H1 (cell line): ENCODE data around the gene CFAP92. TPM values are rescaled to one million over a fixed set of nuclear protein-coding genes. Genes with fewer than 3 reads are reported as not detected.
A peak's percentile ranks its signal among the peaks of the same experiment; 100 is the strongest.

Experiments used
- CTCF ChIA-PET: fragments of 300-600 bp; sonication (Branson Sonifier 250); formaldehyde crosslinking; loops from one replicate; lab custom pipeline; 2021; ENCODE audit not compliant: partially characterized antibody; lab: Charles Lee
- POLR2A ChIA-PET: fragments of 300-600 bp; sonication (Branson Sonifier 250); formaldehyde crosslinking; loops from one replicate; lab custom pipeline; 2021; ENCODE audit warnings: inconsistent platforms; ENCODE audit not compliant: partially characterized antibody; lab: Charles Lee
- DNase-seq, 2 experiments: peaks; one replicate each; pipeline versions ENCODE4 v3.0.0 to v3.0.0-alpha.2; 2010 to 2022; ENCODE audit warnings: low spot score in 2 of 2, low read depth in 1 of 2, mixed read lengths in 1 of 2
- FAIRE-seq: peaks from 2 replicates; lab custom pipeline; 2011; peaks lifted over from hg19 to GRCh38; lab: Jason Lieb, UNC
- H2AFZ ChIP-seq: 2 replicates; pipeline ENCODE4 v1.8.1; 2012; ENCODE audit warnings: low read length, inconsistent platforms
- H2AK5ac ChIP-seq: 2 replicates; pipeline ENCODE4 v1.6.1; 2013; ENCODE audit warnings: low read depth, low read length
- H2BK120ac ChIP-seq: replicated peaks from 2 replicates; pipeline ENCODE3; 2013; ENCODE audit warnings: low read depth, low read length, inconsistent platforms
- H2BK12ac ChIP-seq: 2 replicates; pipeline ENCODE4 v1.6.1; 2013; ENCODE audit warnings: low read depth, low read length
- H2BK15ac ChIP-seq: 2 replicates; pipeline ENCODE4 v1.6.1; 2013; ENCODE audit warnings: low read length
- H2BK20ac ChIP-seq: 2 replicates; pipeline ENCODE4 v1.6.1; 2013; ENCODE audit warnings: low read length
- H2BK5ac ChIP-seq: 2 replicates; pipeline ENCODE4 v1.6.1; 2013; ENCODE audit warnings: low read depth, low read length
- H3K14ac ChIP-seq: 2 replicates; pipeline ENCODE4 v1.6.1; 2013; ENCODE audit warnings: inconsistent platforms; ENCODE audit not compliant: insufficient read length
- H3K18ac ChIP-seq: 2 replicates; pipeline ENCODE4 v1.6.1; 2013; ENCODE audit warnings: low read length; ENCODE audit errors: extremely low read depth
- H3K23ac ChIP-seq: 2 replicates; pipeline ENCODE4 v1.6.1; 2013; ENCODE audit warnings: inconsistent platforms; ENCODE audit not compliant: insufficient read length
- H3K23me2 ChIP-seq: 2 replicates; pipeline ENCODE4 v1.6.1; 2013; ENCODE audit warnings: low read depth, low read length
- H3K27ac ChIP-seq: 2 replicates; pipeline ENCODE4 v1.6.1; 2011; ENCODE audit warnings: low read depth, low read length, inconsistent platforms
- H3K27me3 ChIP-seq, 4 experiments: replicated peaks in 1 of 4; 1 replicate in 1 of 4; 2 replicates in 3 of 4; pipeline versions ENCODE4 v1.6.1 to v1.8.1; 2011 to 2013; ENCODE audit warnings: low read length in 3 of 4, mild to moderate bottlenecking in 3 of 4, inconsistent platforms in 2 of 4, mixed read lengths in 2 of 4, moderate library complexity in 1 of 4; ENCODE audit not compliant: control insufficient read depth in 3 of 4, insufficient read depth in 3 of 4; ENCODE audit errors: extremely low read depth in 1 of 4
- H3K36me3 ChIP-seq, 4 experiments: 2 replicates each; pipeline versions ENCODE4 v1.6.1 to v1.8.1; 2011 to 2013; ENCODE audit warnings: mild to moderate bottlenecking in 4 of 4, low read length in 3 of 4, moderate library complexity in 2 of 4, control low read depth in 1 of 4, inconsistent platforms in 1 of 4; ENCODE audit not compliant: insufficient read depth in 4 of 4, control insufficient read depth in 2 of 4
- H3K4ac ChIP-seq: replicated peaks from 2 replicates; pipeline ENCODE3; 2013; ENCODE audit warnings: low read length, low read depth, mixed read lengths, inconsistent platforms; ENCODE audit not compliant: insufficient read length
- H3K4me1 ChIP-seq, 4 experiments: replicated peaks in 1 of 4; 1 replicate in 1 of 4; 2 replicates in 3 of 4; pipeline versions ENCODE4 v1.6.1 to v1.8.1; 2011 to 2013; ENCODE audit warnings: low read length in 3 of 4, inconsistent platforms in 2 of 4, mixed read lengths in 1 of 4; ENCODE audit not compliant: insufficient read depth in 4 of 4, control insufficient read depth in 3 of 4
- H3K4me2 ChIP-seq, 2 experiments: 2 replicates each; pipeline versions ENCODE4 v1.6.1 to v1.8.1; 2011 to 2013; ENCODE audit warnings: low read depth in 2 of 2, low read length in 2 of 2, control low read depth in 1 of 2, inconsistent platforms in 1 of 2, mild to moderate bottlenecking in 1 of 2; ENCODE audit not compliant: insufficient read depth in 1 of 2
- H3K4me3 ChIP-seq, 4 experiments: fragments of 200-600, 300-600 bp in 1 of 4; sonication (generic), shearing (Covaris generic), sonication (Bioruptor Twin) in 1 of 4; 2 replicates each; pipeline versions ENCODE4 v1.5.1 to v1.8.1; 2011 to 2016; ENCODE audit warnings: low read length in 4 of 4, low read depth in 3 of 4, control low read depth in 2 of 4, inconsistent platforms in 2 of 4, mild to moderate bottlenecking in 2 of 4, mixed read lengths in 1 of 4, moderate library complexity in 1 of 4; ENCODE audit not compliant: insufficient read depth in 2 of 4; ENCODE audit errors: extremely low read depth in 1 of 4
- H3K56ac ChIP-seq: replicated peaks from 2 replicates; pipeline ENCODE3; 2013; ENCODE audit warnings: low read depth, mild to moderate bottlenecking, mixed read lengths, low read length, inconsistent platforms; ENCODE audit not compliant: insufficient read length
- H3K79me1 ChIP-seq: 2 replicates; pipeline ENCODE4 v1.6.1; 2013; ENCODE audit warnings: low read depth, low read length, control low read depth
- H3K79me2 ChIP-seq, 2 experiments: 2 replicates each; pipeline versions ENCODE4 v1.6.1 to v1.8.1; 2012 to 2013; ENCODE audit warnings: low read length in 2 of 2, mild to moderate bottlenecking in 2 of 2, inconsistent platforms in 1 of 2; ENCODE audit not compliant: insufficient read depth in 2 of 2, control insufficient read depth in 1 of 2
- H3K9ac ChIP-seq, 4 experiments: replicated peaks in 1 of 4; 1 replicate in 1 of 4; 2 replicates in 3 of 4; pipeline versions ENCODE4 v1.6.1 to v1.8.1; 2011 to 2013; ENCODE audit warnings: low read depth in 3 of 4, low read length in 3 of 4, control low read depth in 2 of 4, mild to moderate bottlenecking in 2 of 4, moderate library complexity in 2 of 4, inconsistent platforms in 1 of 4; ENCODE audit errors: extremely low read depth in 1 of 4
- H3K9me3 ChIP-seq, 2 experiments: 2 replicates each; pipeline versions ENCODE4 v1.6.1 to v1.8.1; 2012 to 2013; ENCODE audit warnings: mild to moderate bottlenecking in 2 of 2, moderate library complexity in 2 of 2, control low read depth in 1 of 2, inconsistent platforms in 1 of 2, low read depth in 1 of 2, low read length in 1 of 2, mixed read lengths in 1 of 2; ENCODE audit not compliant: insufficient read depth in 2 of 2
- H4K20me1 ChIP-seq, 2 experiments: replicated peaks in 1 of 2; 2 replicates each; pipeline versions ENCODE3 to v1.8.1; 2011 to 2013; ENCODE audit warnings: inconsistent platforms in 2 of 2, low read length in 2 of 2, mild to moderate bottlenecking in 1 of 2; ENCODE audit not compliant: insufficient read depth in 2 of 2, control insufficient read depth in 1 of 2
- H4K5ac ChIP-seq: 2 replicates; pipeline ENCODE4 v1.6.1; 2013; ENCODE audit warnings: low read length, low read depth, mixed read lengths, inconsistent platforms; ENCODE audit not compliant: insufficient read length
- H4K8ac ChIP-seq: 2 replicates; pipeline ENCODE4 v1.8.0; 2013; ENCODE audit warnings: mild to moderate bottlenecking, moderate library complexity, low read length, inconsistent platforms; ENCODE audit not compliant: insufficient read depth; ENCODE audit errors: extremely low read depth
- H4K91ac ChIP-seq: replicated peaks from 2 replicates; pipeline ENCODE3; 2013; ENCODE audit warnings: low read length, mixed read lengths, inconsistent platforms; ENCODE audit not compliant: insufficient read length
- BCL11A ChIP-seq, 2 experiments: IDR thresholded peaks; one replicate each; pipeline ENCODE4 v1.6.1; 2011; ENCODE audit warnings: low read depth in 2 of 2, low read length in 2 of 2, mild to moderate bottlenecking in 2 of 2
- RFX5 ChIP-seq: IDR thresholded peaks from 2 replicates; pipeline ENCODE4 v1.6.1; 2011; ENCODE audit warnings: low read depth, low read length, improper control_type of control experiment, borderline replicate concordance
- WGBS, 2 experiments: shearing (Covaris generic) in 1 of 2; methylation state at CpG; one replicate each; pipeline versions ENCODE4 v1.1.6 to v1.1.7; 2013 to 2015; ENCODE audit warnings: low lambda C conversion rate in 2 of 2, mixed read lengths in 2 of 2, inconsistent platforms in 1 of 2, low coverage in 1 of 2, missing lambda C conversion rate in 1 of 2; ENCODE audit not compliant: insufficient replicate concordance in 2 of 2, insufficient coverage in 1 of 2, insufficient read length in 1 of 2; ENCODE audit errors: extremely low coverage in 1 of 2, missing lambda C conversion rate in 1 of 2; 5-methylcytosine and 5-hydroxymethylcytosine counted together
- polyA plus RNA-seq, 7 experiments: library from polyadenylated mRNA; depleted of rRNA in 3 of 7; stranded (reverse) in 5 of 7; unstranded in 2 of 7; fragments of >200 nt in 5 of 7; fragments of 200-250 nt in 2 of 7; gene quantifications; 1 replicate in 5 of 7; 2 replicates in 1 of 7; 4 replicates in 1 of 7; pipeline versions ENCODE4 v1.2.1 to v1.2.3, GENCODE V29; 2011 to 2013; ENCODE audit warnings: missing spikeins in 2 of 7, mixed read lengths in 2 of 7
- total RNA-seq: library from RNA; stranded (reverse); fragmentation: NEBNext Ultra II Directional; extraction: Animal tissue kit (Norgen Biotek cat#: 25700); gene quantifications from 2 replicates; pipeline ENCODE4 v1.2.1, GENCODE V29; 2021

CFAP92 gene
- total and polyA plus RNA-seq, 2 of the 8 experiments (the other 6 are each of a cell fraction or from before 2014, with no cell fraction given): 0.77 to 2.0 TPM

DNA sequence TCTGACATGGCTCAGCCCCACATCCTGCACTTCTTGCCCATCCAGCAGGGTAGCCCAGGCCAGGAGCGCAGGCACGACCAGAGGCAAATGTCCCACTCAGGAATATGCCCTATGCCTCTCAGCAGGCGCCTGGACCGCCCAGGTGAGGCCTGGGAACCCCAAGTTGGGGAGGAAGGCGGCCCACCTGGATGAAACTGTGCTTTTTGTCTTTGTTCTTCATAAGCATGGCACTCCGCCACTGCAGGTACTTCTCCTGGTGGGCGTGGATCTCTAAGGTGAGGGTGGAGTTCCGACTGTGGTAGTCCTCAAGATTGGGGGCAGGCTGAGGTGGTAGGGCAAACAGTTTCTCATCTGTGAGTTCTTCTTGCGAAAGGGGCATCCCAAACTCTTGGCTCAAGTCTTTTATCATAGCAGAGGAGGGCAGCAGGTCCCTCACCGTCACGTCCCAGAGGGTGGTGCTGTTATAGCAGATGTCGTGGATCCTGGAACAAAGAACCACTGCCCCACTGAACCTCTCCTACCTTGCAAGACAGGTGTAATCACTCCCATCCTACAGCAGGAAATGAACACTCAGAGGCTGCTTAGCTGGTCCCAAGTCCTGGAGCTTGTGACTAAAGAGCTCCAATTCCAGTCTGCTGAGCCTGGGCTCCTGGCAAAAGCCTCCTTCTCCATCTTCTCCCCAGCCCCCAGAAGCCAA is 61.2 kb downstream of the CFAP92 start:
- H3K23me2 ChIP-seq: no peaks in the 10 kb centered on the region
- DNase-seq: peak in 1 of 2 experiments; percentile 33
- no peak overlapping the region for H2AK5ac ChIP-seq
- CTCF ChIA-PET: interaction anchor here (1.2 to 2.3 kb wide), 2 partner anchors 38 to 55 kb away, joined by 4 to 12 read pairs; no protein-coding TSS in a partner anchor
- H3K9me3 ChIP-seq: peaks cover 0 to 11% of the 10 kb centered on the region in 2 experiments; a peak in 3 of 4 replicates
- H3K4ac ChIP-seq: no peak overlapping the region
- no peak overlapping the region for H3K27ac ChIP-seq
- H3K9ac ChIP-seq: no peak overlapping the region
- no peak overlapping the region for H3K56ac ChIP-seq
- 82% methylated on average over 12 of the region's 12 CpGs; no CpG with 5 or more reads in 1 of the 2 experiments for WGBS, 2 experiments
- H2AFZ ChIP-seq: no peak overlapping the region
- no peak for TF ChIP-seq RFX5
- TF ChIP-seq BCL11A (IDR thresholded peaks at IDR 0.05; ENCODE audit: low read depth in 2 of 2, low read length in 2 of 2): no peak
- TF ChIP-seq, all 59 proteins: peak for 0
- no peak overlapping the region for H4K5ac ChIP-seq
- no peaks in the 10 kb centered on the region for H3K27me3 ChIP-seq
- H2BK120ac ChIP-seq: no peak overlapping the region
- POLR2A ChIA-PET: interaction anchor here (0.9 to 4.5 kb wide), 3 partner anchors 9 to 54 kb away, joined by 3 to 14 read pairs (median 11); no protein-coding TSS in a partner anchor
- FAIRE-seq: no peak
- no peak overlapping the region for H3K4me3 ChIP-seq
- H3K18ac ChIP-seq: no peak overlapping the region
- no peaks in the 10 kb centered on the region for H3K79me1 ChIP-seq
- no peak overlapping the region for H2BK20ac ChIP-seq
- H4K8ac ChIP-seq: no peak overlapping the region
- H2BK5ac ChIP-seq: no peak overlapping the region
- no peak overlapping the region for H2BK12ac ChIP-seq
- H3K36me3 ChIP-seq: no peaks in the 10 kb centered on the region
- no peaks in the 10 kb centered on the region for H3K4me1 ChIP-seq
- no peak overlapping the region for H4K91ac ChIP-seq
- H3K4me2 ChIP-seq: no peak overlapping the region
- no peaks in the 10 kb centered on the region for H3K79me2 ChIP-seq
- no peak overlapping the region for H3K14ac ChIP-seq
- H4K20me1 ChIP-seq: no peaks in the 10 kb centered on the region
- no peak overlapping the region for H2BK15ac ChIP-seq
- no peak overlapping the region for H3K23ac ChIP-seq
